HepG2 (cell line): ENCODE measurements around the gene GBP1. TPM values are rescaled to one million over a fixed set of nuclear protein-coding genes. Genes with fewer than 3 reads are reported as not detected.

Experiments
- ATAC-seq: fragments of 200-7000 bp; cut with Tn5 transposase; 3 replicates; pipeline ENCODE4 v1.9.1; 2020; ENCODE audit warnings: mild to moderate bottlenecking, moderate library complexity
- BruUV-seq: library from RNA; stranded (reverse); fragments of 400-500 nt; replicated peaks from 2 replicates; lab custom pipeline; 2021; lab: Mats Ljungman, UMichigan
- CTCF ChIA-PET: fragments of 300-600 bp; formaldehyde crosslinking; extraction: SDS; loops from one replicate; lab custom pipeline; 2021; ENCODE audit warnings: low total read pairs, inconsistent platforms, low intra/inter-chr PET ratio; lab: Yijun Ruan, JAX
- POLR2A ChIA-PET: fragments of 350-600 bp; sonication (Branson Sonifier 250); formaldehyde crosslinking; loops from one replicate; lab custom pipeline; 2020; ENCODE audit warnings: antibody characterized with exemption, inconsistent platforms; lab: Yijun Ruan, JAX
- DNase-seq: peaks from one replicate; pipeline ENCODE4 v3.0.0-alpha.2; 2015; ENCODE audit warnings: low spot score
- FAIRE-seq: peaks from 3 replicates; lab custom pipeline; 2011; peaks lifted over from hg19 to GRCh38; lab: Jason Lieb, UNC
- H2AFZ ChIP-seq: one replicate; pipeline ENCODE4 v1.6.1; 2011; ENCODE audit warnings: low read length, inconsistent platforms
- H3K27ac ChIP-seq: fragments of 300-600 bp; 3 replicates; pipeline ENCODE4 v1.8.0; 2011; ENCODE audit warnings: mixed run types, mild to moderate bottlenecking, mixed read lengths, low read length, inconsistent platforms; ENCODE audit not compliant: insufficient read depth; ENCODE audit errors: extremely low read length
- H3K27me3 ChIP-seq, 2 experiments: fragments of 200-600 bp in 1 of 2; 2 replicates in 1 of 2; 3 replicates in 1 of 2; pipeline versions ENCODE4 v1.6.0 to v1.8.0; 2011; ENCODE audit warnings: low read length in 2 of 2, mild to moderate bottlenecking in 2 of 2, moderate library complexity in 2 of 2, inconsistent platforms in 1 of 2; ENCODE audit not compliant: insufficient read depth in 2 of 2, control insufficient read depth in 1 of 2
- H3K36me3 ChIP-seq, 2 experiments: fragments of 200-600 bp in 1 of 2; replicated peaks in 1 of 2; 2 replicates in 1 of 2; 3 replicates in 1 of 2; pipeline versions ENCODE4 v1.5.1 to v1.8.0; 2011; ENCODE audit warnings: low read length in 2 of 2, inconsistent platforms in 1 of 2; ENCODE audit not compliant: insufficient read depth in 2 of 2, control insufficient read depth in 1 of 2
- H3K4me1 ChIP-seq: 2 replicates; pipeline ENCODE4 v1.5.1; 2012; ENCODE audit warnings: low read length, inconsistent platforms; ENCODE audit not compliant: insufficient read depth
- H3K4me2 ChIP-seq: 2 replicates; pipeline ENCODE4 v1.6.0; 2011; ENCODE audit warnings: low read depth, low read length, inconsistent platforms
- H3K4me3 ChIP-seq, 3 experiments: fragments of 200-600 bp in 1 of 3; sonication (generic), shearing (Covaris generic) in 1 of 3; replicated peaks in 1 of 3; 2 replicates each; pipeline ENCODE4 v1.5.1; 2011 to 2016; ENCODE audit warnings: low read length in 3 of 3, inconsistent platforms in 2 of 3, low read depth in 2 of 3, mild to moderate bottlenecking in 2 of 3, control low read depth in 1 of 3, mixed read lengths in 1 of 3; ENCODE audit not compliant: insufficient read depth in 1 of 3
- H3K79me2 ChIP-seq: one replicate; pipeline ENCODE4 v1.6.1; 2011; ENCODE audit warnings: low read length, inconsistent platforms; ENCODE audit not compliant: insufficient read depth
- H3K9ac ChIP-seq: 2 replicates; pipeline ENCODE4 v1.6.0; 2011; ENCODE audit warnings: mild to moderate bottlenecking, low read depth, low read length, inconsistent platforms; ENCODE audit not compliant: insufficient read depth
- H3K9me3 ChIP-seq: 2 replicates; pipeline ENCODE4 v1.5.1; 2012; ENCODE audit warnings: mild to moderate bottlenecking, low read length
- H4K20me1 ChIP-seq: 2 replicates; pipeline ENCODE4 v1.6.0; 2011; ENCODE audit warnings: inconsistent platforms, mild to moderate bottlenecking, low read length, moderate library complexity; ENCODE audit not compliant: insufficient read depth
- CTCF ChIP-seq: sonication (generic); formaldehyde crosslinking; IDR thresholded peaks from 2 replicates; pipeline ENCODE4 v1.5.0; 2020; ENCODE audit warnings: mild to moderate bottlenecking, missing genetic modification reagents, moderate library complexity
- DMAP1 ChIP-seq: IDR thresholded peaks from 2 replicates; pipeline ENCODE4 v1.6.1; 2016
- GABPA ChIP-seq, 2 experiments: IDR thresholded peaks; 2 replicates each; pipeline ENCODE4 v1.6.1; 2011 to 2016; ENCODE audit warnings: low read depth in 2 of 2, low read length in 1 of 2, missing biosample characterization in 1 of 2, missing genetic modification characterization in 1 of 2
- KLF13 ChIP-seq: sonication (generic); formaldehyde crosslinking; IDR thresholded peaks from 2 replicates; pipeline ENCODE4 v1.4.0; 2020; ENCODE audit warnings: mild to moderate bottlenecking, missing genetic modification reagents
- MXD4 ChIP-seq: IDR thresholded peaks from 2 replicates; pipeline ENCODE4 v1.6.1; 2016; ENCODE audit warnings: mild to moderate bottlenecking, missing biosample characterization, missing genetic modification reagents
- NFKBIZ ChIP-seq: IDR thresholded peaks from 2 replicates; pipeline ENCODE4 v1.6.1; 2018; ENCODE audit warnings: missing genetic modification reagents, missing compliant biosample characterization
- NONO ChIP-seq, 2 experiments: fragments of 450-650 bp in 1 of 2; sonication (generic) in 1 of 2; formaldehyde crosslinking in 1 of 2; IDR thresholded peaks in 1 of 2; conservative IDR thresholded peaks in 1 of 2; 2 replicates each; pipeline versions ENCODE4 v1.6.1 to v1.8.0; 2017 to 2022; ENCODE audit warnings: mild to moderate bottlenecking in 1 of 2, missing genetic modification reagents in 1 of 2, moderate library complexity in 1 of 2
- PITX1 ChIP-seq: sonication (generic); formaldehyde crosslinking; IDR thresholded peaks from 2 replicates; pipeline ENCODE4 v1.5.1; 2020; ENCODE audit warnings: mild to moderate bottlenecking, missing genetic modification reagents
- RFX1 ChIP-seq: fragments of 450-650 bp; IDR thresholded peaks from 2 replicates; pipeline ENCODE4 v1.6.1; 2017
- RXRA ChIP-seq: sonication (generic); formaldehyde crosslinking; IDR thresholded peaks from 2 replicates; pipeline ENCODE4 v1.5.1; 2020; ENCODE audit warnings: missing genetic modification reagents
- SMAD3 ChIP-seq: sonication (generic); formaldehyde crosslinking; IDR thresholded peaks from 2 replicates; pipeline ENCODE4 v1.4.0; 2020; ENCODE audit warnings: missing genetic modification reagents
- ZNF234 ChIP-seq: sonication (generic); formaldehyde crosslinking; conservative IDR thresholded peaks from 2 replicates; pipeline ENCODE4 v1.5.1; 2020; ENCODE audit warnings: mild to moderate bottlenecking, missing genetic modification reagents
- ZNF333 ChIP-seq: sonication (generic); formaldehyde crosslinking; IDR thresholded peaks from 2 replicates; pipeline ENCODE4 v1.4.0; 2020; ENCODE audit warnings: mild to moderate bottlenecking, missing genetic modification reagents, borderline replicate concordance
- ZSCAN20 ChIP-seq: sonication (generic); formaldehyde crosslinking; IDR thresholded peaks from 2 replicates; pipeline ENCODE4 v1.4.0; 2020; ENCODE audit warnings: missing genetic modification reagents, mild to moderate bottlenecking, borderline replicate concordance
- WGBS: methylation state at CpG from one replicate; pipeline ENCODE4 v1.1.6; 2017; ENCODE audit warnings: low lambda C conversion rate; 5-methylcytosine and 5-hydroxymethylcytosine counted together
- in situ Hi-C: cut with HindIII; loops from 2 replicates; pipeline ENCODE4 v1.10.0; 2017; ENCODE audit warnings: low pct_unique_long_range_greater_than_20kb; ENCODE audit not compliant: extremely low pct_ligation_motif_present
- intact Hi-C: fragments of 100-400 bp; cut with micrococcal nuclease; formaldehyde crosslinking; loops from one replicate; pipeline ENCODE4 v1.10.0; 2022; ENCODE audit not compliant: unreplicated experiment
- polyA plus RNA-seq, 8 experiments: library from polyadenylated mRNA; depleted of rRNA in 3 of 8; stranded (reverse) in 7 of 8; unstranded in 1 of 8; fragments of >200 nt; fragmentation: Illumina TruSeq in 4 of 8; extraction: Trizol in 4 of 8; gene quantifications; 2 replicates each; pipeline versions ENCODE4 v1.2.1 to v1.2.3, GENCODE V29; 2011 to 2016; ENCODE audit warnings: low read depth in 4 of 8, missing spikeins in 1 of 8, mixed read lengths in 1 of 8; ENCODE audit not compliant: insufficient read depth in 1 of 8
- total RNA-seq, 5 experiments: library from RNA; depleted of rRNA; stranded (reverse); fragments of >200 nt; fragmentation: Illumina TruSeq; extraction: Trizol; gene quantifications; 2 replicates each; pipeline ENCODE4 v1.2.3, GENCODE V29; 2016; ENCODE audit warnings: low read depth in 1 of 5
- TF ChIP-seq, protein P1 (sequence below): sonication (generic); formaldehyde crosslinking; IDR thresholded peaks from 2 replicates; pipeline ENCODE4 v1.4.0; 2020; ENCODE audit warnings: missing genetic modification reagents, mild to moderate bottlenecking, borderline replicate concordance
- TF ChIP-seq, protein P2 (sequence below): sonication (generic); formaldehyde crosslinking; IDR thresholded peaks from 2 replicates; pipeline ENCODE4 v1.4.0; 2020; ENCODE audit warnings: mild to moderate bottlenecking, missing genetic modification reagents

GBP1 gene
- total and polyA plus RNA-seq, 2 of the 13 experiments (the other 11 are each of a cell fraction or from before 2014, with no cell fraction given), result 0.62 to 2.3 TPM

GRCh38 chr1:89088572-89088971 lies 23.6 kb upstream of the GBP1 start:
- FAIRE-seq (no peak), ATAC-seq (peak; percentile 38; the same call in 2 of the 3 replicates), DNase-seq (peak; percentile 23)
- no peaks in the 10 kb centered on the region for H3K27me3 ChIP-seq
- no TSS peak for BruUV-seq
- no peak overlapping the region for H3K4me3 ChIP-seq
- no peaks in the 10 kb centered on the region for H3K9me3 ChIP-seq
- intact Hi-C loops (no loop called here), in situ Hi-C loops (loop anchor here (25.0 kb wide), 1 partner anchor 274 kb away; the partner anchor contains the start of gene GBP6)
- ChIA-PET POLR2A (no interaction called here), CTCF (no interaction called here)
- no peaks in the 10 kb centered on the region for H3K79me2 ChIP-seq
- peak overlapping the region; percentile 20; the same call in 1 of the 2 replicates for H3K4me2 ChIP-seq
- no peaks in the 10 kb centered on the region for H3K36me3 ChIP-seq
- no peak overlapping the region for H3K9ac ChIP-seq
- TF ChIP-seq GABPA (IDR thresholded peaks at IDR 0.05; ENCODE audit: low read depth, low read length) (no peak), GABPA (CRISPR knock-in tag; IDR thresholded peaks at IDR 0.05; ENCODE audit: low read depth) (0 out of 2 replicates have a peak, but pooled peaks have one; percentile 17), CTCF (CRISPR knock-in tag) (no peak)
- no peak overlapping the region for H2AFZ ChIP-seq
- H4K20me1 ChIP-seq, result no peaks in the 10 kb centered on the region
- H3K4me1 ChIP-seq, result peaks cover 8% of the 10 kb centered on the region; the same call in 1 of the 2 replicates
- H3K27ac ChIP-seq, result no peak overlapping the region
- 29% methylated on average over 10 of the region's 10 CpGs for WGBS

DNA sequence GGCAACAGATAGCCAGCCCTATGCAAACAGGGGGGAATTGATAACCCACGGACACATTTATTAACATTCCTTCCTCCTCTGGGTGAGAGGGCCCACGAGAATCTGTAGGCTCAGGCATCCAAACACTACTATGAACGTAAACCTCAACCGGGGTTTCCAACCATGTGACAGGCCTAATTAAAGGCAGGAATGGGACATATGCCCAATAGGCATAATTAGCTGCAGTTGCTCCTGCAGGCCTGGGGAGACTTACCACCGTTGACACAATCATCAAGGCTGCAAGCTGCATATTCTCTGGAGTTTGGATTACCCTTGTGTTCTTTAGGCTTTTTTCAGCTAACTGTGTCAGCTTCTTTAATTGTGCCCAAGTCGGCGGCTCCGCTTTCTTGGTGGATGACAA lies 22.2 kb upstream of the GBP1 start:
- Histone ChIP-seq H3K27me3 (no peaks in the 10 kb centered on the region), H3K27ac (no peak overlapping the region), H2AFZ (no peak overlapping the region), H3K4me3 (no peak overlapping the region), H3K36me3 (no peaks in the 10 kb centered on the region), H3K9ac (no peak overlapping the region), H3K4me1 (peaks cover 8% of the 10 kb centered on the region; the same call in 1 of the 2 replicates), H3K9me3 (no peaks in the 10 kb centered on the region), H3K4me2 (no peak overlapping the region), H4K20me1 (no peaks in the 10 kb centered on the region), H3K79me2 (no peaks in the 10 kb centered on the region)
- ChIA-PET CTCF (no interaction called here), POLR2A (no interaction called here)
- WGBS, result 50% methylated on average over 8 of the region's 8 CpGs
- no peak for DNase-seq
- intact Hi-C loops, result no loop called here
- no TSS peak for BruUV-seq
- FAIRE-seq, result no peak
- in situ Hi-C loops, result loop anchor here (25.0 kb wide), 1 partner anchor 275 kb away; the partner anchor contains the start of gene GBP6
- no peak for ATAC-seq
- TF ChIP-seq ZNF333 (CRISPR knock-in tag) (no peak), NONO (IDR thresholded peaks at IDR 0.05) (no peak), NONO (CRISPR knock-in tag; conservative IDR thresholded peaks at IDR 0.05) (no peak), RFX1 (no peak), KLF13 (CRISPR knock-in tag) (no peak), SMAD3 (CRISPR knock-in tag) (no peak), ZNF234 (CRISPR knock-in tag) (no peak), ZSCAN20 (CRISPR knock-in tag) (no peak), PITX1 (CRISPR knock-in tag) (no peak), NFKBIZ (CRISPR knock-in tag) (no peak), RXRA (CRISPR knock-in tag) (no peak), MXD4 (CRISPR knock-in tag) (no peak), DMAP1 (CRISPR knock-in tag) (no peak)
- TF ChIP-seq, protein P1, sequence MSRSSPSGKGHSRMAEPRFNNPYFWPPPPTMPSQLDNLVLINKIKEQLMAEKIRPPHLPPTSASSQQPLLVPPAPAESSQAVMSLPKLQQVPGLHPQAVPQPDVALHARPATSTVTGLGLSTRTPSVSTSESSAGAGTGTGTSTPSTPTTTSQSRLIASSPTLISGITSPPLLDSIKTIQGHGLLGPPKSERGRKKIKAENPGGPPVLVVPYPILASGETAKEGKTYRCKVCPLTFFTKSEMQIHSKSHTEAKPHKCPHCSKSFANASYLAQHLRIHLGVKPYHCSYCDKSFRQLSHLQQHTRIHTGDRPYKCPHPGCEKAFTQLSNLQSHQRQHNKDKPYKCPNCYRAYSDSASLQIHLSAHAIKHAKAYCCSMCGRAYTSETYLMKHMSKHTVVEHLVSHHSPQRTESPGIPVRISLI, result no peak
- TF ChIP-seq, protein P2, sequence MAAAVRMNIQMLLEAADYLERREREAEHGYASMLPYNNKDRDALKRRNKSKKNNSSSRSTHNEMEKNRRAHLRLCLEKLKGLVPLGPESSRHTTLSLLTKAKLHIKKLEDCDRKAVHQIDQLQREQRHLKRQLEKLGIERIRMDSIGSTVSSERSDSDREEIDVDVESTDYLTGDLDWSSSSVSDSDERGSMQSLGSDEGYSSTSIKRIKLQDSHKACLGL, result no peak
